Activated CD8-positive, alpha-beta memory T cell treated with anti-CD3 and anti-CD28 coated beads for 4 hours (primary cell): ENCODE data around the gene MAGEB18.

ENCODE experiments used
- DNase-seq, 2 donors: peaks; one replicate each; pipeline ENCODE4 v3.0.0-alpha.2; 2020; ENCODE audit warnings: low read depth in 2 of 2

Gene MAGEB18

DNA sequence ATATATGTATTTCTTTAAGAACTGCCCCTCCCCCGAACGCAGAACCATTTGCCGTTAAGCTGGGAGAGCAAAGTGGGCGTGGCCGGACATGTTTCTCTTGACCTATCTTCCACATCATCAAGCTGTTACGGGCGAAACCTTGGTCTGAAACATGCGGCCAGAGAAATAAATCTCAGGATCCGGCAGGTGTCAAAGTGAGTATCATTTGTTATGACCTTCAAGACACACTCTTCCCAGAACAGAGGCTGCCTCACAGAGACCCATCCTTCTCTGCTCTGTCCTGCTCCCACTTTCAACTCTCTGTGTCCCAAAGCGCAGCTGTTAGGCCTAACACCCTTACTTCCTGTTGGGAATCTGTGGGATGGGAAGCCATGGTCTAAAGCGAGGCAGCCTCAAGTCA, at the start of gene MAGEB18:
TSS of gene MAGEB18 (plus strand) at position 70 of the 400 bp plus-strand sequence. CDS start 643 bp downstream, outside the sequence.
- DNase-seq, result no peak

DNA sequence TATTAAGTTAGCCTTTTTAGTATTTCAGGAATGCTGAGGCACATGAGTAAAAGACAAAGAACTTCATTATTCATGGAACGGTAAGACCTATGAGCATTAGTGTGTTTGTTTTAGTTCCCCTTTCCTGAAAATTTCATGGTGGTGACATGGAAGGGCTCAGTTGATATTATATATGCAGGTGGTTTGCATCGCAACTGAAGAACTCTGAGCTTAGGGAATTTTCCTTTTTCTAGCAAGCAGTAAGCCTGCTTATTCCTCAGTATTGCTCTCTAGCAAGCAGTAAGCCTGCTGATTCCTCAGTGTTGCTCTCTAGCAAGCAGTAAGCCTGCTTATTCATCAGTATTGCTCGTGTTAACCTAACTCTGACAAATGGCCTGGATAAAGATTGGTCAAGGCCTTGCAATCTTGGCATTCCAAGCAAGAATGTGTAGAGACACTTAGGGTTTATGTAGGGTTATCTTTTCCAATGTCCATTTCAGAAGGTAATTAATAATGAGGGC, 37.7 kb upstream of the MAGEB18 start:
- DNase-seq, result no peak

DNA sequence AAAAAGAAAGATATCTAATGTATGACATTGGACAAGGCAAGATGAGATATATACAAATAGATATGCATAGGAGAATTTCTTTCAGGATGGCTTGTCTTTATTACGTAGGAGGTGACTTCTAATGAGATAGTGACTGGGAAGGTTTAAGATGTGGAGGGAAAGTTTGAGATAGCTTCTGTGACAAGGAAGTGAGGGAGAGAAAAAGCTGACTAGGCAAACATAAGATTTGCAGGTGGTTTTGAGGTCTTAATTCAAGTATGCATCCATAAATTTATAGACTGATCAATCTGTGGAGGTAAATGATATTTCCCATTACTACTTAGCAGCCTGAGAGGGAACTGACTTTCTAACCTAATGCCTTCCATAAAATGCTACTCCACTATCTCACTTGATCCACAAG, 29.0 kb upstream of the MAGEB18 start:
- DNase-seq, result no peak

DNA sequence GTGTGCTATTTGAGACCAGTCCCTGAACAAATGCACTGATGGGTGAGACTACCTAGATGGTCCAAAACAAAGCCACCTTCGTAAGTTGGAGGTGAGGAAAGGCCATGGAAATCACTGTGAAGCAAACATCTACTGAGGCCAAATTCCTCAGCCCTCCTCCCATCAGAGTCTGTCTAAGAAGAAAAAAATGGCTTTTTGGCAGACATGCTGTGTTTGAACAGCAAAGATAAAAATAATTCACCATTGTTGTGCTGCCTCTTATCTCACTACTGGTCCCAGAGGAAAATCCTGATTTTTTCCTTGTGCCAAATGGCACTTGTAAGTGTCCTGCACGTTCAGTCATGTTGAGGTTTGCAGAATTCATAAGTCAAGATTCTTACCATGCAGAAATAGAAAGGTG, 7.9 kb downstream of the MAGEB18 start:
- no peak for DNase-seq

DNA sequence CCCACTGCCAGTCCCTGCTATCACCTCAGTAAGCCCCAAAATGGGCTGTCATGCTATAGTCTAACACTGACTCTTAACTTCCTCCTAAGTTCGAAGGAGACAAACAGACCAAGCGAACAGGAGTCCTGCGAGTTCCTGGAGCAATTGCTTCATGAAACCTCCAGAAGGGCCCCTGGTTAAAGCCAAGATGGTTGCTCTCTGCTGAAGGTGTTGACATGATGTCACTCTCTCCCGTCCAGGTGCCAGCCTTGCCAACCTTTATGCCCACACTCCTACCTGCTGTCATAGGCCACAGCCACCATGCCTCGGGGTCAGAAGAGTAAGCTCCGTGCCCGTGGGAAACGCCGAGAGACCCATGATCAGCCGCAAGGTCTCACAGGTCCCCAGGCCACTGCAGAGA, 22.2 kb downstream of the MAGEB18 start, which contains the start of gene MAGEB6B:
TSS of gene MAGEB6B (plus strand) at position 301 of the 400 bp plus-strand sequence. CDS start at position 301, 0 bp downstream.
- DNase-seq, result no peak
